ENCODE measurements around the gene EMP1.

EMP1 gene

GRCh38 chr12:13171921-13172859 lies 24.3 kb upstream of the EMP1 start:
- DNase-seq (ENCODE audit: low spot score) = peak; percentile 93
- FAIRE-seq = peak; percentile 99

GRCh38 chr12:13173012-13173932 lies 23.3 kb upstream of the EMP1 start:
- peak; percentile 70 for DNase-seq (ENCODE audit: low spot score)

GRCh38 chr12:13175499-13175898 lies 21.0 kb upstream of the EMP1 start:
- peak; percentile 57 for DNase-seq (ENCODE audit: low spot score)

More at GRCh38 chr12:13173012-13173932, 23.3 kb upstream of the EMP1 start:
- FAIRE-seq = peak; percentile 40

GRCh38 chr12:13176256-13176655 lies 20.3 kb upstream of the EMP1 start:
- FAIRE-seq (no peak), DNase-seq (ENCODE audit: low spot score) (no peak)

More at GRCh38 chr12:13175499-13175898, 21.0 kb upstream of the EMP1 start:
- peak; percentile 80 for FAIRE-seq

- FAIRE-seq (peak; percentile 52), DNase-seq (ENCODE audit: low spot score) (peak; percentile 52)
These were observed 19.2 kb upstream of the EMP1 start for GRCh38 chr12:13177373-13177772.

- DNase-seq (ENCODE audit: low spot score) (no peak), FAIRE-seq (peak; percentile 65)
These were observed 18.6 kb upstream of the EMP1 start for GRCh38 chr12:13177906-13178305.

GRCh38 chr12:13178568-13179210 lies 17.8 kb upstream of the EMP1 start:
- DNase-seq (ENCODE audit: low spot score) (no peak), FAIRE-seq (no peak)

GRCh38 chr12:13179211-13180074 lies 17.1 kb upstream of the EMP1 start:
- DNase-seq (ENCODE audit: low spot score) (peak; percentile 95), FAIRE-seq (peak; percentile 99)

- no peak for DNase-seq (ENCODE audit: low spot score)
- FAIRE-seq = peak; percentile 72
These were observed 15.0 kb upstream of the EMP1 start for GRCh38 chr12:13181375-13182070.

GRCh38 chr12:13182881-13183280 lies 13.6 kb upstream of the EMP1 start:
- FAIRE-seq (no peak), DNase-seq (ENCODE audit: low spot score) (no peak)

- DNase-seq (ENCODE audit: low spot score) (no peak), FAIRE-seq (no peak)
These were observed 12.9 kb upstream of the EMP1 start for GRCh38 chr12:13183620-13184019.

GRCh38 chr12:13186302-13186701 lies 10.2 kb upstream of the EMP1 start:
- DNase-seq (ENCODE audit: low spot score) = no peak
- FAIRE-seq = peak; percentile 65

GRCh38 chr12:13187399-13187798 lies 9.1 kb upstream of the EMP1 start:
- DNase-seq (ENCODE audit: low spot score) (peak; percentile 63), FAIRE-seq (peak; percentile 96)

GRCh38 chr12:13189264-13189663 lies 7.3 kb upstream of the EMP1 start:
- no peak for DNase-seq (ENCODE audit: low spot score)
- no peak for FAIRE-seq

GRCh38 chr12:13190275-13190674 lies 6.3 kb upstream of the EMP1 start:
- no peak for FAIRE-seq

GRCh38 chr12:13192719-13193118 lies 3.8 kb upstream of the EMP1 start:
- FAIRE-seq (no peak), DNase-seq (ENCODE audit: low spot score) (no peak)

More at GRCh38 chr12:13190275-13190674, 6.3 kb upstream of the EMP1 start:
- no peak for DNase-seq (ENCODE audit: low spot score)

- DNase-seq (ENCODE audit: low spot score) (no peak), FAIRE-seq (peak; percentile 55)
These were observed 2.9 kb upstream of the EMP1 start for GRCh38 chr12:13193505-13194231.

- DNase-seq (ENCODE audit: low spot score) = peak; percentile 40
- peak; percentile 42 for FAIRE-seq
These were observed 2.0 kb upstream of the EMP1 start for GRCh38 chr12:13194401-13195110.

All from urothelium cell line (cell line).